GM12891 (cell line): ENCODE results near the gene RABL6.
"Not testable (repeated sequence)": the region's sequence is repeated elsewhere in the genome, so short reads cannot be mapped to it uniquely, and the experiment has no call there.

ENCODE experiments used
- DNase-seq: peaks from one replicate; pipeline ENCODE4 v3.0.0; 2011; ENCODE audit warnings: low spot score; ENCODE audit not compliant: insufficient read length
- FAIRE-seq: peaks from 2 replicates; lab custom pipeline; 2011; peaks lifted over from hg19 to GRCh38; lab: Jason Lieb, UNC
- PAX5 ChIP-seq: IDR thresholded peaks from 2 replicates; pipeline ENCODE4 v1.6.1; 2011; ENCODE audit warnings: low read length, moderate library complexity, mild to moderate bottlenecking; ENCODE audit not compliant: insufficient read depth, severe bottlenecking
- POLR2A ChIP-seq: IDR thresholded peaks from 2 replicates; pipeline ENCODE4 v1.6.1; 2011; ENCODE audit warnings: low read depth, low read length, control low read depth
- POLR2AphosphoS5 ChIP-seq: IDR thresholded peaks from 2 replicates; pipeline ENCODE4 v1.6.1; 2011; ENCODE audit warnings: low read depth, low read length, control low read depth
- POU2F2 ChIP-seq: IDR thresholded peaks from 2 replicates; pipeline ENCODE4 v1.6.1; 2011; ENCODE audit warnings: low read depth, mild to moderate bottlenecking, control low read depth, low read length, moderate library complexity
- SPI1 ChIP-seq: IDR thresholded peaks from 2 replicates; pipeline ENCODE4 v1.6.1; 2011; ENCODE audit warnings: low read depth, low read length, control low read depth
- TAF1 ChIP-seq: IDR thresholded peaks from 2 replicates; pipeline ENCODE4 v1.6.1; 2011; ENCODE audit warnings: low read depth, low read length, control low read depth

Gene RABL6

DNA sequence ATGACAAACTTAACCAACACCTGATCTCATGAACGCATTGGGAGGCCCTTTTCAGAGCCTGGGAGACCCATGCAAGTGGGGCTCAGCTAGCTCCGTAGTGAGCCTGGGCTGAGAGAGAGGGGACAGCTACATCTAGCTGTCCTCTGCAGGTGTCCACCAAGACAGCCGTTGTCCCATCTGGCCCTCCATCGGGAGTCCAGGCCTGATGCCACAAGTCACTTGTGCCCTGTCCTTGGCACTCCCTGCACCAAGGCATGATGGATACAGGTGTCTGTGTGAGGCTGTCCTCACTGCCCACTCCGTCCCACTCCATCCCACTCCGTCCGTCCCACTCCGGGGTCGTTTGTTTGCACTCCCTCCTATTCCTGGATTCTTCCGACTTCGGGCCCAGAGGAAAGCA, 60.9 kb downstream of the RABL6 start:
- no peak for DNase-seq
- FAIRE-seq, result no peak
- TF ChIP-seq POLR2A (no peak), POLR2AphosphoS5 (no peak), TAF1 (no peak), PAX5 (no peak), POU2F2 (no peak), SPI1 (no peak)

DNA sequence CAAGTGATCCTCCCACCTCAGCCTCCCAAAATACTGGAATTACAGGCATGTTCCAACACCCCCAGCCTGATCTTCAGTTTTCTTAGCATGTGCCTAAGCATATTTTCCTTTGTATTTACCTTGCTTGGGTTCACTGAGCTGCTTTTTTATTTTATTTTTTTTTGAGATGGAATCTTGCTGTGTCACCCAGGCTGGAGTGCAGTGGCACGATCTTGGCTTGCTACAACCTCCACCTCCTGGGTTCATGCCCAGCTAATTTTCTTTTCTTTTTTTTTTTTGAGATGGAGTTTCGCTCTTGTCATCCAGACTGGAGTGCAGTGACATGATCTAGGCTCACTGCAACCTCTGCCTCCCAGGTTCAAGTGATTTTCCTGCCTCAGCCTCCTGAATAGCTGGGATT, 61.9 kb downstream of the RABL6 start:
- not testable (repeated sequence) for DNase-seq, FAIRE-seq

DNA sequence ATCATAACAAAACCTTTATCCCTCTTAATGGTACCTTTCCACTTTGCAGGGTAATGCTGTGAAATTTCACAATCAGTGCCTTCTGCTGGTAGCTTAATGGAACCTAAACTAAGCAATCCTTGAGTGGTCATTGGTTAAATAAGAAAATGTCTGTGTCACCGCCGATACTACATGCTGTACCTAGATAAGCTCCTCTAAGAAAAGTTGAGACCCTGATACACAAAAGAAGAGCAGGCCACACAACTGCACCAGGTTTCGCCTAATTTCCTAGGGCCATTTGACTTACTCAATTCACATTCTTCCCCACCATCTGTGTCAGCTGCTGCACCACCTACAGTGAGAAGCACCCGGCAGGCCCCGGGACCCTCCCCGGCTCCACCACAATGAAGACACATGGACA, 67.4 kb downstream of the RABL6 start:
- DNase-seq (no peak), FAIRE-seq (no peak)
- TF ChIP-seq POLR2A (no peak), POLR2AphosphoS5 (no peak), SPI1 (no peak), POU2F2 (no peak), TAF1 (no peak), PAX5 (no peak)

DNA sequence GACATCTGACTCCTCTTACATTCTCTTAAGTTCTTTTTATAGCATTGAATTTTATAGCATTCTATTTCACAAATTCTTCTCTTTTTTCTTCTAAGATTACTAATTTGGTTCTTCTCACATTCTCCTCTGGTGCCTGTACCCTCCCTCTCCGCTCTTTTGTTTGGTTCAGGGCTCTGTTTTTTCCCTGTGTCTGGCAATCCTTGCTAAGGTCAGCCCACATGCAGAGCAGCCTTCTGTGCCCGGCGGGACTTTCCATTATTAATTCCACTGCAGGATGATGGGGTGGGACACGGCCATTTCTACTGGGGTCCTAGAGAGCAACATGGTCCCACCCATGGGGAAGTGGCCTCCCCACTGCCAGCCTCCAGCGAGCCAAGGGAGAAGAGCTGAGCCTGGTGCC, 68.7 kb downstream of the RABL6 start:
- no peak for FAIRE-seq
- DNase-seq, result no peak
- TF ChIP-seq SPI1, result no peak
- no peak for TF ChIP-seq TAF1
- TF ChIP-seq POLR2AphosphoS5, result no peak
- no peak for TF ChIP-seq POLR2A
- no peak for TF ChIP-seq PAX5
- no peak for TF ChIP-seq POU2F2

DNA sequence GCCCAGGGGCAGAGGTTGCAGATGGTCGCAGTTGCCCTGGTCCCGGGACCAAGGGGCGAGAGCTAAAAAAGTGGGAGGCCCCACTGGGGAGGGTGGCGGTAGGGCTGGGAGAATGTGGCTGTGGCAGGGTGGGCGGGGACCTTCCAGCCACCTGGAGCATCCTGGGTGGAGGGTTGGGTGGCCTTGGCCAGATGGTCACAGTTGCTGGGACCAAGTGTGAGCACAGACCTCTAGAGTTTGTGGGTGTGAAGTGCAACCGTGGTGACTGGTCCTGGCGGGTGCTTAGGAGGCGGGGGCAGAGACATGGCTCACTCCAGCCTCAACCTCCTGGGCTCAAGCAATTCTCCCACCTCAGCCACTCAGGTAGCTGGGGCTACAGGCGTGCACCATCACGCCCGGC, 72.9 kb downstream of the RABL6 start:
- TF ChIP-seq PAX5, result no peak
- no peak for TF ChIP-seq POU2F2
- TF ChIP-seq POLR2A, result no peak
- no peak for TF ChIP-seq SPI1
- no peak for TF ChIP-seq POLR2AphosphoS5
- no peak for TF ChIP-seq TAF1
- no peak for DNase-seq
- FAIRE-seq, result no peak

DNA sequence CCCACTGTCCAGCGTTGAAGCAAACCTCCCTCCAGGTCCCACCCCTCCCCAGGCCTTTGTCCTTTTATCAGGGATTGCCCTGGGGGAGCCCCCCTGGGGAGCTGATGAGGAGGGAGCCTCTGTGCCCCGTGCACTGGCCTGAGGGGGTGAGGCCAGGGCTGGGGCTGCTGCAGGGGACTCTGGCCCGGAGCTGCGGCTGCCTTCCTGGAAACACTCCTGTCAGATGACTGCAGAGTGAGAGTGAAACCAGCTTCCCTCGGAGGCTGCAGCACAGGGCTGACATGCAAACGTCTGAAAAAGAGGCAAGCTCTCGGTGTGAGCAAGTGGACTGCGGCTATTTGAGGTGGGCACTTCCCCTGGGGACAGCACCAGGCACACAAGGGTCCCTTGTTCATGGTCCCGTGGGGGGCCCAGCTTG, 74.0 kb downstream of the RABL6 start:
- 0 out of 2 replicates have a peak, but pooled peaks have one; percentile 36 for TF ChIP-seq POU2F2
- TF ChIP-seq PAX5, result no peak
- TF ChIP-seq SPI1, result no peak
- no peak for TF ChIP-seq TAF1
- no peak for TF ChIP-seq POLR2A
- TF ChIP-seq POLR2AphosphoS5, result no peak
- FAIRE-seq (peak; percentile 81), DNase-seq (peak; percentile 72)

DNA sequence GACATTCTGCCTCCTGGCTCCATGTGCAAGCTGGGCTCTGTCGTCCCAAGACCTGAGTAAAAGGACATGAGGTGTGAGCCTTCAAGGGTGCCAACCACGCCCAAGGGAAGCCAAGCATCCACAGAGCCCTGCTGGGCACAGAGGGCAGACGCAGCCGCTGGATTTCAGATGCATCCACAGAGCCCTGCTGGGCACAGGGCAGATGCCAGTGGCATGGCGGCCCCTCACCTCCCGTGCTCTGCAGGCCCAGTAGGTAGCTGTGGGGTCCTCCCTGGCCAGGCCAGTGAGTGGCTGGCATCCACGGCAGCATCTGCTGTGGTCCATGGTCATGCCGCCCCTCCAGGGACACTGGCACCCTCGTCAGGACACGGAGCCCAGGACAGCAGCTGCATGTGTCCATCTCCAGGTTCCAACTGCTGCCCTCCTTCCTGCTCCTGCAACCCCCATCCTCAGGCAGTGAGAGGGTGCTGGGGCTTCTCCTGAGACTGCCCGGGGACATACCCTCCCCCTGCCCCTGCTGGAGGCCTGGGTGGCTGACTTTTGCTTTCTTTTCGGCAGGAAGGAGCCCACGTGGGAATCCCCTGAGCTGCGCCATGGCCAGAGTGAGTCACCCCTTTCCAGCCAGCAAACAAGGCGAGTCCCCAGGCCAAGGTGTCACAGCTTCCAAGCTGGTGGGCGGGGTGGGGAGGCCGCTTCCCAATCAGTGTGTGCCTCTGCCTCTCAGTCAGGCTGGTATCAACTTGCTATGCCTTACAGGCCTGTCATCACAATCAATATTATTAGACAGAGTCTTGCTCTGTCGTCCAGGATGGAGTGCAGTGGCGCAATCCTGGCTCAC, 74.6 kb downstream of the RABL6 start:
- peak; percentile 79 for DNase-seq
- FAIRE-seq, result peak; percentile 88
- no peak for TF ChIP-seq POLR2AphosphoS5
- TF ChIP-seq TAF1, result no peak
- TF ChIP-seq POU2F2, result no peak
- TF ChIP-seq PAX5, result no peak
- TF ChIP-seq SPI1, result no peak
- TF ChIP-seq POLR2A, result no peak

DNA sequence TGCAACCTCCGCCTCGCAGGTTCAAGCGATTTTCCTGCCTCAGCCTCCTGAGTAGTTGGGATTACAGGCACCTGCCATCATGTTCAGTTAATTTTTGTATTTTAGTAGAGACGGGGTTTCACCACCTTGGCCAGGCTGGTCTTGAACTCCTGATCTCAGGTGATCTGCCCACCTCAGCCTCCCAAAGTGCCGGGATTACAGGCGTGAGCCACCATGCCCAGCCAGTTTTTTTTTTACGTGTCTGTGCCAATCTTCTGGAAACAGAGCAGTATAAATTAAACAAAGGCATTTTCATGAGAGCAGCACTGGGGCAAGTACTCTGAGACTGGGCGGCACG, 75.2 kb downstream of the RABL6 start:
- not testable (repeated sequence) for FAIRE-seq, DNase-seq

DNA sequence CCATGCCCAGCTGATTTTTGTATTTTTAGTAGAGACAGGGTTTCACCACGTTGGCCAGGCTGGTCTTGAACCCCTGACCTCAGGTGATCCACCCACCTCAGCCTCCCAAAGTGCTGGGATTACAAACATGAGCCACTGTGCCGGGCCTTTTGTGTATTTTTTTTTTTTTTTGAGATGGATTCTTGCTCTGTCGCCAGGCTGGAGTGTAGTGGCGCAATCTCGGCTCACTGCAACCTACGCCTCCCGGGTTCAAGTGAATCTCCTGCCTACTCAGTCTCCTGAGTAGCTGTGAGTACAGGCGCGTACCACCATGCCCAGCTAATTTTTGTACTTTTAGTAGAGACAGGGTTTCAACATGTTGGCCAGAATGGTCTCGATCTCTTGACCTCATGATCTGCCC, 75.9 kb downstream of the RABL6 start:
- DNase-seq, FAIRE-seq: not testable (repeated sequence)

DNA sequence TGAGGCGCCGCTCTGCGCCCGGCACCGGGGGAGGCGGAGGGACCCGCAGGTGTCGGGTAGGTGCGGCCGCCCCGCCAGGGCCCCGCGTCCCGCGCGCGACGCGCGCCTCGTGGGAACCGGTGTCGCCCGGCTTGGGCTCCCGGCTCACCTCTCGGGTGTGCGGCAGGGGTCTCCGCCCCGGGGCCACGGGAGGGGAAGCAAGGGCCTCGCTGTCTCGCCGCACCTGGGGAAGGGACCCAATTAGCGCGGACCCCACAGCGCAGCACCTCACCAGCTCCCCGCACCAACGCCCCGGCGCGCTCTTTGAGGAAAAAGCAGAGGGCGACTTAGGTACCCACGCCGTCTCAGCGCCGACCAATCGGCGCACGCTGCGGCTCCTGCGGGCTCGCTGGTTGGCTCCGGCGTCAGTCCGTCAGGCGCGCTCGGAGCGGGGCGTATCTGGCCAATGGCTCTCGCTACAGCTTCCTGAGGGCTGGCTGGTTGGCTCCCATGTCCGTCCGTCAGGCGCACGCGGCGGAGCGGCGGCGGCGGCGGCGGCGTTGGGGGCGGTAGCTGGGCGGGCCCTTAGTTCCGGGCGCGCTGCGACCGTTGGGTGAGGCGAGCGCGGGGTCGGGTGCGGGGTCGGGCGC, 78.3 kb downstream of the RABL6 start, which contains the start of gene TRAF2:
TRAF2 (plus strand) TSS at position 567 of the 629 bp plus-strand sequence. CDS start 12,225 bp downstream, outside the sequence.
- FAIRE-seq (peak; percentile 95), DNase-seq (peak; percentile 100)
- TF ChIP-seq PAX5, result peak; percentile 42
- no peak for TF ChIP-seq POU2F2
- peak; percentile 83 for TF ChIP-seq POLR2A
- no peak for TF ChIP-seq TAF1
- TF ChIP-seq POLR2AphosphoS5, result peak; percentile 84
